ENCODE measurements around the gene PRR12.
A peak's percentile ranks its signal among the peaks of the same experiment; 100 is the strongest.

Gene PRR12

GRCh38 chr19:49546825-49547565, 44.0 kb upstream of the PRR12 start (continued):
- TF ChIP-seq ZBTB11 (tag by site-specific recombination; conservative IDR thresholded peaks at IDR 0.05; ENCODE audit: low read depth): no peak
- no peak; the same call in 1 of the 2 replicates for TF ChIP-seq ZNF24 (tag by site-specific recombination; IDR thresholded peaks at IDR 0.05)
- no peak for TF ChIP-seq ZBTB6 (tag by site-specific recombination; IDR thresholded peaks at IDR 0.05)
- TF ChIP-seq ZNF221 (tag by site-specific recombination; IDR thresholded peaks at IDR 0.05; ENCODE audit: borderline replicate concordance): no peak
- no peak for TF ChIP-seq ZNF132 (tag by site-specific recombination; IDR thresholded peaks at IDR 0.05; ENCODE audit: borderline replicate concordance)
- peak; percentile 55 for TF ChIP-seq ZEB2 (tag by site-specific recombination; IDR thresholded peaks at IDR 0.05)
- no peak for TF ChIP-seq ZNF843 (tag by site-specific recombination; IDR thresholded peaks at IDR 0.05)

- ChIA-PET CTCF (interaction anchor here (0.6 to 11.7 kb wide), 6 partner anchors 14 to 157 kb away, joined by 5 to 299 read pairs (median 46); no protein-coding TSS in a partner anchor), POLR2A (interaction anchor here (0.6 to 0.9 kb wide), 5 partner anchors 10 to 127 kb away, joined by 3 to 7 read pairs (median 5); no protein-coding TSS in a partner anchor)
- H3K36me3 ChIP-seq (ENCODE audit: control insufficient read depth in 2 of 2, insufficient read depth in 1 of 2, low read length in 2 of 2): peaks cover 3% of the 10 kb centered on the region in 2 experiments; a peak in 2 of 3 replicates
- H3K9me3 ChIP-seq (ENCODE audit: control insufficient read depth, insufficient read depth, low read depth, low read length): no peaks in the 10 kb centered on the region
- TF ChIP-seq ZNF311 (tag by site-specific recombination; IDR thresholded peaks at IDR 0.05; ENCODE audit: borderline replicate concordance) (no peak), MZF1 (tag by site-specific recombination; IDR thresholded peaks at IDR 0.05; ENCODE audit: borderline replicate concordance) (peak; percentile 29; the same call in 1 of the 2 replicates)
- no peak overlapping the region for H3K27ac ChIP-seq (ENCODE audit: extremely low read depth, low read depth, low read length)
- peaks cover 9% of the 10 kb centered on the region for H3K4me1 ChIP-seq (ENCODE audit: control insufficient read depth, insufficient read depth, low read length)
- H3K4me3 ChIP-seq (ENCODE audit: low read depth, low read length): no peak overlapping the region
These were observed 41.9 kb upstream of the PRR12 start for GRCh38 chr19:49549045-49549444.

GRCh38 chr19:49551531-49551930, 39.5 kb upstream of the PRR12 start:
- Histone ChIP-seq H3K36me3 (ENCODE audit: control insufficient read depth in 2 of 2, insufficient read depth in 1 of 2, low read length in 2 of 2) (peaks cover 11 to 23% of the 10 kb centered on the region in 2 experiments; a peak in 2 of 3 replicates), H3K27ac (ENCODE audit: extremely low read depth, low read depth, low read length) (no peak overlapping the region), H3K4me3 (ENCODE audit: low read depth, low read length) (no peak overlapping the region), H3K4me1 (ENCODE audit: control insufficient read depth, insufficient read depth, low read length) (peaks cover 3% of the 10 kb centered on the region), H3K9me3 (ENCODE audit: control insufficient read depth, insufficient read depth, low read depth, low read length) (no peaks in the 10 kb centered on the region)
- ChIA-PET POLR2A (interaction anchor here (0.8 kb wide), 1 partner anchor 49 kb away, joined by 3 read pairs; no protein-coding TSS in a partner anchor), CTCF (interaction anchor here (0.6 to 11.7 kb wide), 12 partner anchors 11 to 327 kb away, joined by 3 to 299 read pairs (median 3); partner anchors contain the start of gene FLT3LG)
- TF ChIP-seq ZNF19 (tag by site-specific recombination; IDR thresholded peaks at IDR 0.05; ENCODE audit: low read depth): no peak
- no peak for TF ChIP-seq ZNF777 (tag by site-specific recombination; IDR thresholded peaks at IDR 0.05; ENCODE audit: borderline replicate concordance)
- TF ChIP-seq ZBTB20 (tag by site-specific recombination; IDR thresholded peaks at IDR 0.05): no peak
- no peak for TF ChIP-seq ZFP3 (tag by site-specific recombination; IDR thresholded peaks at IDR 0.05; ENCODE audit: low read depth)
- no peak for TF ChIP-seq BCL11B (tag by site-specific recombination; IDR thresholded peaks at IDR 0.05; ENCODE audit: low read depth)
- TF ChIP-seq GLI4 (tag by site-specific recombination; IDR thresholded peaks at IDR 0.05): no peak
- no peak for TF ChIP-seq BCL6B (tag by site-specific recombination; IDR thresholded peaks at IDR 0.05)
- no peak for TF ChIP-seq ZNF843 (tag by site-specific recombination; IDR thresholded peaks at IDR 0.05)
- no peak for TF ChIP-seq KLF10 (tag by site-specific recombination; IDR thresholded peaks at IDR 0.05)
- TF ChIP-seq ZNF521 (tag by site-specific recombination; IDR thresholded peaks at IDR 0.05): no peak
- no peak for TF ChIP-seq PATZ1 (tag by site-specific recombination; IDR thresholded peaks at IDR 0.05)
- no peak for TF ChIP-seq TCF7L2 (IDR thresholded peaks at IDR 0.05; ENCODE audit: borderline replicate concordance, low read depth, low read length)
- TF ChIP-seq SCRT2 (tag by site-specific recombination; IDR thresholded peaks at IDR 0.05): no peak
- TF ChIP-seq SP3 (tag by site-specific recombination; IDR thresholded peaks at IDR 0.05): no peak
- no peak for TF ChIP-seq ZNF292 (tag by site-specific recombination; IDR thresholded peaks at IDR 0.05; ENCODE audit: borderline replicate concordance, low read depth)
- no peak for TF ChIP-seq MYNN (tag by site-specific recombination; IDR thresholded peaks at IDR 0.05; ENCODE audit: borderline replicate concordance)

Measured in HEK293 (cell line).